Panc1 (cell line): ENCODE data around the gene FAM90A1. TPM values are rescaled to one million over a fixed set of nuclear protein-coding genes. Genes with fewer than 3 reads are reported as not detected.
"Not testable (repeated sequence)": the region's sequence is repeated elsewhere in the genome, so short reads cannot be mapped to it uniquely, and the experiment has no call there.

ENCODE experiments used
- ATAC-seq: fragments of 200-7000 bp; cut with Tn5 transposase; 2 replicates; pipeline ENCODE4 v1.9.1; 2020; ENCODE audit warnings: mild to moderate bottlenecking, moderate library complexity
- Bru-seq: library from RNA; stranded (reverse); fragments of 400-500 nt; gene quantifications from one replicate; lab custom pipeline; 2021; lab: Mats Ljungman, UMichigan
- BruChase-seq, 2 experiments: library from RNA; stranded (reverse); fragments of 400-500 nt; gene quantifications; one replicate each; lab custom pipeline; 2021; lab: Mats Ljungman, UMichigan
- BruUV-seq: library from RNA; stranded (reverse); fragments of 400-500 nt; replicated peaks from 2 replicates; lab custom pipeline; 2021; lab: Mats Ljungman, UMichigan
- CTCF ChIA-PET: fragments of 300-600 bp; sonication (Branson Sonifier 250); formaldehyde crosslinking; loops from one replicate; lab custom pipeline; 2022; ENCODE audit warnings: antibody characterized with exemption; lab: Charles Lee
- POLR2A ChIA-PET: fragments of 300-600 bp; sonication (Branson Sonifier 250); formaldehyde crosslinking; loops from one replicate; lab custom pipeline; 2022; ENCODE audit warnings: antibody characterized with exemption; lab: Charles Lee
- DNase-seq: peaks from one replicate; pipeline ENCODE4 v3.0.0-alpha.2; 2010; ENCODE audit warnings: low read depth, low spot score
- H3K27ac ChIP-seq: 2 replicates; pipeline ENCODE4 v1.5.1; 2011; ENCODE audit warnings: mild to moderate bottlenecking, low read length, inconsistent platforms
- H3K27me3 ChIP-seq: fragments of 200-500 bp; sonication (Bioruptor generic); 2 replicates; pipeline ENCODE4 v1.6.0; 2014; ENCODE audit warnings: low read length, inconsistent platforms; ENCODE audit not compliant: control insufficient read depth, insufficient read depth
- H3K36me3 ChIP-seq: fragments of 200-500 bp; sonication (Bioruptor generic); 2 replicates; pipeline ENCODE4 v1.5.1; 2014; ENCODE audit warnings: inconsistent platforms, mild to moderate bottlenecking, low read length, moderate library complexity; ENCODE audit not compliant: control insufficient read depth, insufficient read depth
- H3K4me1 ChIP-seq: 2 replicates; pipeline ENCODE4 v1.5.1; 2011; ENCODE audit warnings: inconsistent platforms, mild to moderate bottlenecking, low read length, moderate library complexity; ENCODE audit not compliant: control insufficient read depth, insufficient read depth
- H3K4me3 ChIP-seq, 2 experiments: 2 replicates each; pipeline ENCODE4 v1.5.1; 2011 to 2012; ENCODE audit warnings: low read depth in 2 of 2, low read length in 2 of 2, mild to moderate bottlenecking in 2 of 2, inconsistent platforms in 1 of 2, moderate library complexity in 1 of 2
- H3K9me3 ChIP-seq: fragments of 200-500 bp; sonication (Bioruptor generic); 2 replicates; pipeline ENCODE4 v1.5.1; 2014; ENCODE audit warnings: low read depth, mild to moderate bottlenecking, inconsistent platforms, low read length, moderate library complexity; ENCODE audit not compliant: control insufficient read depth, insufficient read depth
- in situ Hi-C: cut with HindIII; loops from 2 replicates; pipeline ENCODE4 v1.10.0; 2016; ENCODE audit warnings: low sequenced_read_pairs, low pct_unique_long_range_greater_than_20kb
- intact Hi-C: fragments of 100-400 bp; cut with micrococcal nuclease; formaldehyde crosslinking; loops from one replicate; pipeline ENCODE4 v1.10.0; 2022; ENCODE audit not compliant: unreplicated experiment
- long read RNA-seq: library from polyadenylated mRNA; unstranded; transcript quantifications from one replicate; pipeline ENCODE4 v2.0.0, GENCODE V29; 2021; ENCODE audit not compliant: unreplicated experiment
- polyA plus RNA-seq: library from polyadenylated mRNA; unstranded; fragments of >200 nt; gene quantifications from one replicate; pipeline ENCODE4 v1.2.1, GENCODE V29; 2012; ENCODE audit warnings: missing spikeins; ENCODE audit not compliant: insufficient read length
- total RNA-seq: library from RNA; stranded (reverse); gene quantifications from one replicate; pipeline ENCODE4 v1.2.1, GENCODE V29; 2021; ENCODE audit not compliant: unreplicated experiment

Gene FAM90A1, protein sequence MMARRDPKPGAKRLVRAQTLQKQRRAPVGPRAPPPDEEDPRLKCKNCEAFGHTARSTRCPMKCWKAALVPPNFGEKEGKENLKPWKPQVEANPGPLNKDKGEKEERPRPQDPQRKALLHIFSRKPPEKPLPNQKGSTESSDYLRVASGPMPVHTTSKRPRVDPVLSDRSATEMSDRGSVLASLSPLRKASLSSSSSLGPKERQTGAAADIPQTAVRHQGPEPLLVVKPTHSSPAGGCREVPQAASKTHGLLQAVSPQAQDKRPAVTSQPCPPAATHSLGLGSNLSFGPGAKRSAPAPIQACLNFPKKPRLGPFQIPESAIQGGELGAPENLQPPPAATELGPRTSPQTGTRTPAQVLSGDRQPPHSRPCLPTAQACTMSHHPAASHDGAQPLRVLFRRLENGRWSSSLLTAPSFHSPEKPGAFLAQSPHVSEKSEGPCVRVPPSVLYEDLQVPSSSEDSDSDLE
- not detected for total RNA-seq
- not detected for polyA plus RNA-seq
- not detected for Bru-seq, nascent RNA
- not detected for BruChase-seq, experiment 1, labeled RNA remaining after a 2-hour chase
- percentile 19 among the genes with signal in this experiment for BruChase-seq, experiment 2, labeled RNA remaining after a 6-hour chase
- long read RNA-seq = 0 reads

DNA sequence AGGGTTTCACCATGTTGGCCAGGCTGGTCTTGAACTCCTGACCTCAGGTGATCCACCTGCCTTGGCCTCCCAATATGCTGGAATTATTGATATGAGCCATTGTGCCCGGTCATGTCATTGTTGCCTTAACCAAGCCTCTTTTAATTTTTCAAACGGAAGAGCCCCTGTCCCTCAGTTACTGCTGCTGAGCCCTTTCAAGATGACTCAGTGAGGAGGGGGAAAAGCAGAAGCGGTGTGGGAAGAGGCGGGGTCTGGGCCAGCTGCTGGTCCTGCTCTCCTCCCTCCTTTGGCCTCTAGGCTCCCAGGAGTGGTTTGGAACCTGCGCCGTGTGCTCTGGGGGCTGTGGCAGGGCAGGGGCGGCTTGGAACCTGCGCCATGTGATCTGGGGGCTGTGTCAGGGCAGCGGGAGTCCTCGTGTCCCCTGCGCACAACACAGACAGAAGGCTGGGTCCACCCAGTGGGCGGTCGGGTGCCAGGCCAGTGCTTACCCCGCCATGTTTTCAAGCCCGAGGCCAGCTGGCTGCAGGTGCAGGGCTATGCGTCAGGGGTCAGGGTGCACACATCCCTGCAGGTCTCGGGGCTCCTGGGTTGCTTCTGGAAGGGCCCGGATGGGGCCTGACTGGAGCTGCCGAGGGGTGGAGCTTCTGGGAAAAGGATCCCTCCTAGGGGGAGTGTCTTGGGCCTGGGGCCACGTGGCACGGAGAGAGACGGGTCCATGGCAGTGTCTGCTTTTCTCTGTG, at the start of gene FAM90A1:
Gene FAM90A1 (minus strand): TSS at position 627 of the 740 bp plus-strand sequence. CDS start 2,786 bp downstream, outside the sequence.
- H3K4me3 ChIP-seq, H3K9me3 ChIP-seq, intact Hi-C loops, ATAC-seq, H3K27ac ChIP-seq, DNase-seq, H3K27me3 ChIP-seq, H3K36me3 ChIP-seq, in situ Hi-C loops, CTCF ChIA-PET, BruUV-seq, POLR2A ChIA-PET, H3K4me1 ChIP-seq: not testable (repeated sequence)

DNA sequence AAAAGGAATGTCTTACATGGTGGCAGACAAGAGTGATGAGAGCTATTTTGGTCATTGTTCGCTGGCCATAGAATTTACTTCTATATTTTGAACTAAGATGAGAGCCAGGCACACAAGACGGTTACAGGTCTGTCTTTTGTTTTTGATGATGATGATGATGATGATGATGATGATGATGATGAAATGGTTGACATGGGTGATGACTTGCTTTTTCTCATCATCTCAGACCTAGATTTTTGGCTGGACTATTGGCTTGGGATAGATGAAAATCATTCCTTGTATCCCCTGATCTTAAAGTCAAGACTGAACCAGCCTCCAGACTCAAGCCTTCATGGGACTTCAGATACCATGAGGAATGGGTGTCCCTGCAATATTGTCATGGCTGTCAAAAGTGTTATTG, 49.0 kb upstream of the FAM90A1 start:
- H3K9me3 ChIP-seq, H3K36me3 ChIP-seq, BruUV-seq, DNase-seq, ATAC-seq, H3K4me1 ChIP-seq, H3K4me3 ChIP-seq, H3K27me3 ChIP-seq, intact Hi-C loops, in situ Hi-C loops, H3K27ac ChIP-seq, POLR2A ChIA-PET, CTCF ChIA-PET: not testable (repeated sequence)

DNA sequence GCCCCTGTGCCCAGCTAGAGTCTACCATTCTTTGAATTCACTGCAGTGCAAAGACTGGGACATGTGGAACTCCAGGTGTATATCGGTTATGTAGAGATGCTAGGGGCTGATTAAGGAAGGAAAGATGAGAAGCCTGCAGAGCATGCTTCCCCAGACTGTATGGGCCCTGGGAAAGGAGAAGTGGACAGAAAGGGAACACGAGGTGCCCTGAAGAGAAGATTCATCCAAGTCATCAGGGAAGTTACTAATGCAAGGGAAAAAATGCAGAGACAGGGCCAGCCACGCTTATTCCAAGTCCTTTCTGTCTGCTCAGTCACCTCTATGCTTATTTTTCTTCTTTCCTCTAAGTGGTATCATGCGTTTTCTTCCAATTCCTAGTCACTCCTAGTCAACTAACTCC, 39.3 kb upstream of the FAM90A1 start:
- ATAC-seq, in situ Hi-C loops, H3K4me1 ChIP-seq, intact Hi-C loops, H3K9me3 ChIP-seq, H3K27me3 ChIP-seq, POLR2A ChIA-PET, DNase-seq, CTCF ChIA-PET, H3K36me3 ChIP-seq, H3K27ac ChIP-seq, H3K4me3 ChIP-seq, BruUV-seq: not testable (repeated sequence)

DNA sequence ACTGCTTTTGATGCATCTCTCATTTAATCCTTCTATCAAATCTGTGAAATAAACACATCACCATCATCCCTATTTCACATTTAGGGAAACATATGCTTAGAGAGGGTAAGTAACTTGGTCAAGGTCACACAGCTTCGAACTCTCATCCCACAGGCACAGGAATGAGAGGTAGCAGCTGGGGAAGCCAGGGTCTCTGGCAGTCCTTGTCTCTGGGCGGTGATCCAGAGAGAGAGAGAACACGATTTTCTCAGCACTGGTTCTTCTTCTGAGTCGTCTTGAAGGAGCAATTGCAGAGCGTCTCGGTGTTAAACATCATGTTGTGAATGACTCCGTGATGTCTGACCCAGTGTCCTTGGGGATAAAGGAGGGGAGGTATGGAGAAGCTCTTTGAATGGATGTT, 36.8 kb upstream of the FAM90A1 start:
- H3K4me1 ChIP-seq, POLR2A ChIA-PET, CTCF ChIA-PET, H3K36me3 ChIP-seq, H3K27me3 ChIP-seq, BruUV-seq, in situ Hi-C loops, H3K9me3 ChIP-seq, DNase-seq, ATAC-seq, H3K27ac ChIP-seq, intact Hi-C loops, H3K4me3 ChIP-seq: not testable (repeated sequence)

DNA sequence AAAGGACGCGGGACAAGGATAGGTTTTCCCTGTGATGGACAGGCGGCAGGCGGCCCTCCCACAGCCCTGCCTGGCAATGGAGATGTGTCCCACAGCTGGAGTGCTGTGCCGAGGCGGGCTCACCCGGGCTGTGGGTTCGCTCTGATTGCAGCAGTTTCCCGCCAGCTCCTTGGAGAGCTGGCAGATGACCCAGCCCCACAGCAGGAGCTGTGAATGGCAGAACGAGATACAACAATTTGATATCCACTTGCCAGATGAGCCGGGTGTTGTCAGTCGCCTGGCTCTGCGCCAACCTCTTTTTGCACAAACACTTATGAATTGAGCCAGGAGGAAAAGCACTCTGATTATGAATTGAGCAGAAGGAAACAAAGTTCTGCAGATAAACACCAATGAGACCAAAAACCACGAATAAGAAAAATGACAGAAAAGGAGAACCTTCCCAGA, 33.7 kb upstream of the FAM90A1 start:
- H3K4me3 ChIP-seq, DNase-seq, ATAC-seq, H3K36me3 ChIP-seq, CTCF ChIA-PET, POLR2A ChIA-PET, H3K27ac ChIP-seq, H3K9me3 ChIP-seq, intact Hi-C loops, H3K27me3 ChIP-seq, in situ Hi-C loops, BruUV-seq, H3K4me1 ChIP-seq: not testable (repeated sequence)

DNA sequence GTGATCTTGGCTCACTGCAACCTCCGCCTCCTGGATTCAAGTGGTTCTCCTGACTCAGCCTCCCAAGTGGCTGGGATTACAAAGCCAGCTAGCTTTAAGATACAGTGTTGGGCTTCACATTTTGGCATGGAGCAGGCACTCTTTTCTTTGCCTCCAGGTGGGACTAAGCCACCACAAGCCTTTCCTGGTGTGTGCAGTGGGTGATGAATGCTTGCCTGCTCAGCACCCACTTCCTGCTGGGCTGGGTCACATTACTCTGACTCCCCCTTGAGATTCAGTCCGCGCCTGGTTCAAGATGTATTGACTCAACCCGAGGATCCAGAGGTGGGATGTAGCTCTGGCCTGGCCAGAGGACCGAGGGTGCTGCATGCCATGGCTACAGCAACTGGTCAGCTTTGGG, 28.9 kb upstream of the FAM90A1 start:
- POLR2A ChIA-PET, H3K36me3 ChIP-seq, intact Hi-C loops, in situ Hi-C loops, BruUV-seq, H3K4me3 ChIP-seq, H3K9me3 ChIP-seq, H3K4me1 ChIP-seq, CTCF ChIA-PET, ATAC-seq, DNase-seq, H3K27me3 ChIP-seq, H3K27ac ChIP-seq: not testable (repeated sequence)

DNA sequence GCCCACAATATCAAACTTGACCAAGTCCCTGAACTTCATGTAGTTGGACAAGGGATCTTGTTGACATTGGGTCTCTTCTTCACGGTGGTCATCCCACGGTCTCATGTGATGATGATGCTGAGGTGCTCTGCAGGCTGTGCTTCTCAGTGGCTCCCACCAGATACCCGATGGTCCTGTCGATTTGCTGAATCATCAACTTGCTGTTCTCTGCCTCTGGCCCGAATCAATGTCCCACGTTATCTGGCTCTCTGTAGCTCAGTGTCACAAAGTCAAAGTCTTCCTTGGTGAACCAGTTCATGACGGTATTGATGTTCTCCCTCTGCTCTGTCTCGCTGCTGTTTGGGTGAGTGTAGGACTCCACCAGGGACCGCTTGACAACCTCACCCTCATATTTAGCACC, 27.3 kb upstream of the FAM90A1 start:
- H3K27ac ChIP-seq, intact Hi-C loops, H3K27me3 ChIP-seq, H3K4me1 ChIP-seq, BruUV-seq, H3K9me3 ChIP-seq, H3K36me3 ChIP-seq, CTCF ChIA-PET, H3K4me3 ChIP-seq, ATAC-seq, DNase-seq, in situ Hi-C loops, POLR2A ChIA-PET: not testable (repeated sequence)
